GM20431 (cell line): ENCODE results near the gene IRAK4.

Source experiments
- in situ Hi-C: fragments of 300-500 bp; cut with MseI, MboI; formaldehyde crosslinking; loops from one replicate; pipeline ENCODE4 v1.15.0; 2020; ENCODE audit warnings: low sequenced_read_pairs; ENCODE audit not compliant: unreplicated experiment

IRAK4 gene

DNA sequence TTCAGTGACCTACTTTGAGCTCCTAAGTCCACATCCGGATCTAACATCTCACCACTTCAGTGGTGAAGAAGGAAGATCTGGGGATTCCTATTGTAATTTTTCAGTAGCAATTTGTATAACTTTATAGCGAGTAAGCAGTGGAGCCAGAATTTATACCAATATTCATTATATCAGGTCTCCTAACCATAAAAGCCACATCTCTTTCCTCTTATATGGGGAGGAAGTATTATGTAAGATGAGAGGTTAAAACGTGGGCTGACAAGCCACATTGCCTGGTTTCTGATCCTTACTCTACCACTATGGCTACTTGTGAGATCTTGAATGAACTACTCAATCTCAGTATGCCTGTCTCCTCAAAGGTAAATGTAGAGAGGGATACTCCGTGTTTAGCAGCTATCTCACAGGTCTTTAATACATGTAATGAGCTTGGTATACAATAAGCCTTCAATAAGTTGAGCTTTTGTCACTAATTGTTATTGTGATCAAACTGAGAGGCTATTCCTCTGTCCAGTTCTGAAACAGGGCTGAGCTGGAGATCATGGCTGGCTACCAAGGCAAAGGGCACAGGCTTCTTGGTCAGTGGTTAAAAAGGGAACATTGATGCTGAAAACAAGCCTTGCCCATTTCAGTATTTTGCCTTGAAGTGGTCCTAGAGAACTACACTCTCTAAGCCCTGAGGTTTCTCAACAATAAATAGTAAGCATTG is 73.9 kb downstream of the IRAK4 start:
- in situ Hi-C loops, result no loop called here

DNA sequence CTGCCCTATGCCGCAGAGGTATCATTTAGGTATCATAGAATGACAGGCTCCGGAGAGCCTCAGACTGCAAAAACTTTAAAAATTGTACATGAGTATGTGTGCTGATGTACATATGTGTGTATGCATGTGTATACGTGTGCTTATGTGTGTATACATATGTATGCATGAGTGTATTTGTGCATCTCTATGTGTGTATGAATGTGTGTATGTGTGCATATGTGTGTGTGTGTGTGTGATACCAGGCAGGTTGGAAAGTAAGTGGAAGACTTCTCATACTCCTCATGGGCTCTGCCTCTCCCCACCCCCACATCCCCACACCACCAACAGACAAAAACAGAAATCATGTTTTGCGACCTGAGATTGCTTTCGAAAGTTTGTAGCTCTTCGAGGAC is 76.5 kb downstream of the IRAK4 start:
- in situ Hi-C loops, result no loop called here

- in situ Hi-C loops, result no loop called here
Measured at GRCh38 chr12:43835656-43836474, 77.1 kb downstream of the IRAK4 start, which contains the start of gene TMEM117. TSS of gene TMEM117 (plus strand) at chr12:43836081.

GRCh38 chr12:43836475-43836989 is 77.8 kb downstream of the IRAK4 start:
- in situ Hi-C loops, result no loop called here
